Endothelial cell of umbilical vein (primary cell): Measurements from ENCODE around the gene SMTNL2. TPM values are rescaled to one million over a fixed set of nuclear protein-coding genes. Genes with fewer than 3 reads are reported as not detected.

ENCODE experiments used
- BruUV-seq: library from RNA; stranded (reverse); fragments of 400-500 nt; replicated peaks from 2 replicates; lab custom pipeline; 2021; lab: Mats Ljungman, UMichigan
- CTCF ChIA-PET: fragments of 300-600, 350-600 bp; sonication (Branson Sonifier 250); formaldehyde crosslinking; loops from one replicate; lab custom pipeline; 2021; ENCODE audit warnings: antibody characterized with exemption, inconsistent platforms; lab: Charles Lee
- POLR2A ChIA-PET: fragments of 300-600, 350-600 bp; sonication (Branson Sonifier 250); formaldehyde crosslinking; loops from one replicate; lab custom pipeline; 2021; ENCODE audit warnings: antibody characterized with exemption, inconsistent platforms; lab: Charles Lee
- DNase-seq: peaks from one replicate; pipeline ENCODE4 v3.0.0-alpha.2; 2011; ENCODE audit warnings: low read depth, low spot score
- FAIRE-seq: peaks from 2 replicates; lab custom pipeline; 2011; peaks lifted over from hg19 to GRCh38; lab: Jason Lieb, UNC
- H2AFZ ChIP-seq: 2 replicates; pipeline ENCODE4 v1.6.0; 2012; ENCODE audit warnings: low read depth, low read length, control low read depth, inconsistent platforms
- H3K27ac ChIP-seq: 2 replicates; pipeline ENCODE4 v1.5.1; 2011; ENCODE audit warnings: low read depth, mild to moderate bottlenecking, control low read depth, low read length, moderate library complexity; ENCODE audit not compliant: insufficient read depth
- H3K27me3 ChIP-seq, 2 experiments: 2 replicates each; pipeline versions ENCODE4 v1.6.0 to v1.6.1; 2011; ENCODE audit warnings: low read length in 2 of 2, mixed read lengths in 1 of 2; ENCODE audit not compliant: control insufficient read depth in 2 of 2, insufficient read depth in 2 of 2
- H3K36me3 ChIP-seq, 2 experiments: 2 replicates in 1 of 2; 3 replicates in 1 of 2; pipeline ENCODE4 v1.5.1; 2011; ENCODE audit warnings: low read length in 2 of 2, mild to moderate bottlenecking in 1 of 2, moderate library complexity in 1 of 2; ENCODE audit not compliant: control insufficient read depth in 2 of 2, insufficient read depth in 2 of 2; ENCODE audit errors: extremely low read depth in 1 of 2
- H3K4me1 ChIP-seq: 3 replicates; pipeline ENCODE4 v1.5.1; 2011; ENCODE audit warnings: mild to moderate bottlenecking, low read length; ENCODE audit not compliant: control insufficient read depth, insufficient read depth; ENCODE audit errors: extremely low read depth
- H3K4me2 ChIP-seq: 2 replicates; pipeline ENCODE4 v1.6.1; 2011; ENCODE audit warnings: low read length, control low read depth, mixed read lengths; ENCODE audit not compliant: insufficient read depth
- H3K4me3 ChIP-seq, 3 experiments: fragments of 200-600 bp in 1 of 3; sonication (generic), shearing (Covaris generic) in 1 of 3; replicated peaks in 1 of 3; 2 replicates each; pipeline ENCODE4 v1.5.1; 2011 to 2016; ENCODE audit warnings: control low read depth in 3 of 3, low read length in 3 of 3, mild to moderate bottlenecking in 2 of 3, inconsistent platforms in 1 of 3, low read depth in 1 of 3, moderate library complexity in 1 of 3; ENCODE audit not compliant: insufficient read depth in 1 of 3
- H3K79me2 ChIP-seq: 2 replicates; pipeline ENCODE4 v1.6.0; 2012; ENCODE audit warnings: low read length, inconsistent platforms; ENCODE audit not compliant: control insufficient read depth, insufficient read depth
- H3K9ac ChIP-seq: replicated peaks from 2 replicates; pipeline ENCODE3; 2011; ENCODE audit warnings: low read length, control low read depth; ENCODE audit not compliant: insufficient read depth; ENCODE audit errors: extremely low read depth
- H3K9me1 ChIP-seq: replicated peaks from 3 replicates; pipeline ENCODE4 v1.6.0; 2011; ENCODE audit warnings: mild to moderate bottlenecking, low read length; ENCODE audit not compliant: control insufficient read depth, insufficient read depth; ENCODE audit errors: extremely low read depth
- H3K9me3 ChIP-seq: replicated peaks from 2 replicates; pipeline ENCODE4 v1.5.1; 2012; ENCODE audit warnings: low read length, inconsistent platforms; ENCODE audit not compliant: control insufficient read depth, insufficient read depth
- H4K20me1 ChIP-seq: replicated peaks from 2 replicates; pipeline ENCODE3; 2011; ENCODE audit warnings: mild to moderate bottlenecking, low read length; ENCODE audit not compliant: control insufficient read depth, insufficient read depth; ENCODE audit errors: extremely low read depth
- CTCF ChIP-seq, 2 donors: IDR thresholded peaks; 1 replicate in 1 of 2; 2 replicates in 1 of 2; pipeline ENCODE4 v1.5.1; 2011; ENCODE audit warnings: low read length in 2 of 2, mild to moderate bottlenecking in 2 of 2, moderate library complexity in 2 of 2, control low read depth in 1 of 2, inconsistent platforms in 1 of 2, low read depth in 1 of 2; ENCODE audit not compliant: insufficient read depth in 1 of 2; ENCODE audit errors: extremely low read depth in 1 of 2
- EZH2 ChIP-seq: IDR thresholded peaks from 2 replicates; pipeline ENCODE4 v1.6.1; 2012; ENCODE audit warnings: borderline replicate concordance, low read depth, mild to moderate bottlenecking, moderate library complexity, low read length, inconsistent platforms; ENCODE audit not compliant: severe bottlenecking
- FOS ChIP-seq: IDR thresholded peaks from 2 replicates; pipeline ENCODE4 v1.6.1; 2011; ENCODE audit warnings: mild to moderate bottlenecking, low read length, moderate library complexity, borderline replicate concordance; ENCODE audit not compliant: insufficient read depth
- GATA2 ChIP-seq: IDR thresholded peaks from 2 replicates; pipeline ENCODE4 v1.7.0; 2011; ENCODE audit warnings: low read depth, mild to moderate bottlenecking, moderate library complexity, mixed read lengths, low read length; ENCODE audit not compliant: insufficient read length, insufficient read depth
- JUN ChIP-seq: IDR thresholded peaks from 2 replicates; pipeline ENCODE4 v1.6.1; 2011; ENCODE audit warnings: borderline replicate concordance, low read depth; ENCODE audit not compliant: insufficient read length, insufficient read depth
- MYC ChIP-seq: IDR thresholded peaks from one replicate; pipeline ENCODE4 v1.6.1; 2011; ENCODE audit warnings: mild to moderate bottlenecking, low read depth, low read length
- POLR2A ChIP-seq: IDR thresholded peaks from 2 replicates; pipeline ENCODE4 v1.6.1; 2012; ENCODE audit warnings: low read depth, mild to moderate bottlenecking, control low read depth, low read length
- POLR2AphosphoS5 ChIP-seq: IDR thresholded peaks from 2 replicates; pipeline ENCODE4 v1.6.1; 2012; ENCODE audit warnings: low read depth, mild to moderate bottlenecking, control low read depth, low read length, moderate library complexity; ENCODE audit not compliant: insufficient read depth
- dilution Hi-C: fragments of 300-500 bp; cut with MboI; formaldehyde crosslinking; loops from one replicate; pipeline ENCODE4 v1.15.0; 2019; ENCODE audit warnings: low sequenced_read_pairs; ENCODE audit not compliant: extremely low pct_ligation_motif_present
- intact Hi-C: fragments of 100-400 bp; cut with micrococcal nuclease; formaldehyde crosslinking; loops from one replicate; pipeline ENCODE4 v1.10.0; 2022
- polyA plus RNA-seq, 4 experiments: library from polyadenylated mRNA; depleted of rRNA in 3 of 4; stranded (reverse) in 3 of 4; unstranded in 1 of 4; fragments of >200 nt; gene quantifications; 2 replicates each; pipeline versions ENCODE4 v1.2.1 to v1.2.3, GENCODE V29; 2011 to 2012; ENCODE audit warnings: missing spikeins in 1 of 4
- total RNA-seq: library from RNA; stranded (reverse); gene quantifications from 2 replicates; pipeline ENCODE4 v1.2.3, GENCODE V29; 2021
- TF ChIP-seq, protein P1 (sequence below): IDR thresholded peaks from 2 replicates; pipeline ENCODE4 v1.6.1; 2011; ENCODE audit not compliant: insufficient read depth, insufficient read length

SMTNL2 gene
- total and polyA plus RNA-seq, 2 donors (not counting 3 experiments of a cell fraction or from before 2014, with no cell fraction given) = not detected

DNA sequence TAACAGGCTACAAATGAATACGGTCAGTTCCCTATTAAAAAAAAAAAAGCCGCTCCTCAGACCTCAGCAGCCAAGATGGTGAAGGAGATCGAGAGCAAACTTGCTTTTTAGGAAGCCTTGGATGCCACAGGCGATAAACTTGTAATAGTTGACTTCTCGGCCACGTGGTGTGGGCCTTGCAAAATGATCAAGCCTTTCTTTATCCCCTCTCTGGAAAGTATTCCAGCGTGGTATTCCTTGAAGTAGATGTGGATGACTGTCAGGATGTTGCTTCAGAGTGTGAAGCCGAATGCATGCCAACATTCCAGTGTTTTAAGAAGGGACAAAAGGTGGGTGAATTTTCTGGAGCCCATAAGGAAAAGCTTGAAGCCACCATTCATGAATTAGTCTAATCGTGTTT lies 12.2 kb upstream of the SMTNL2 start:
- CTCF ChIA-PET = no interaction called here
- dilution Hi-C loops = no loop called here

More for the DNA sequence above, 12.2 kb upstream of the SMTNL2 start:
- Histone ChIP-seq H3K36me3 (no peaks in the 10 kb centered on the region), H3K27ac (no peak overlapping the region), H3K4me1 (no peaks in the 10 kb centered on the region), H3K79me2 (no peaks in the 10 kb centered on the region), H3K4me3 (no peak overlapping the region), H4K20me1 (no peaks in the 10 kb centered on the region), H3K9me3 (no peaks in the 10 kb centered on the region), H3K27me3 (peaks cover 0 to 7% of the 10 kb centered on the region in 2 experiments), H3K9me1 (no peaks in the 10 kb centered on the region), H3K9ac (no peak overlapping the region), H3K4me2 (no peak overlapping the region), H2AFZ (no peak overlapping the region)
- intact Hi-C loops = no loop called here
- POLR2A ChIA-PET = no interaction called here
- TF ChIP-seq EZH2 (no peak), POLR2A (no peak), POLR2AphosphoS5 (no peak), FOS (no peak), MYC (no peak), JUN (no peak), GATA2 (no peak), CTCF (IDR thresholded peaks at IDR 0.05; ENCODE audit: extremely low read depth in 1 of 2, insufficient read depth in 1 of 2, low read depth in 1 of 2, low read length in 2 of 2) (no peak)
- TF ChIP-seq, protein P1, sequence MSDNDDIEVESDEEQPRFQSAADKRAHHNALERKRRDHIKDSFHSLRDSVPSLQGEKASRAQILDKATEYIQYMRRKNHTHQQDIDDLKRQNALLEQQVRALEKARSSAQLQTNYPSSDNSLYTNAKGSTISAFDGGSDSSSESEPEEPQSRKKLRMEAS = no peak
- DNase-seq (no peak), FAIRE-seq (no peak)
- no TSS peak for BruUV-seq
